Cardiac muscle cell (in vitro differentiated cells and primary cell): Measurements from ENCODE around the gene ADORA2B. TPM values are rescaled to one million over a fixed set of nuclear protein-coding genes. Genes with fewer than 3 reads are reported as not detected.
"Not testable (repeated sequence)": the region's sequence is repeated elsewhere in the genome, so short reads cannot be mapped to it uniquely, and the experiment has no call there.

ENCODE experiments used
- DNase-seq, 2 donors: peaks; one replicate each; pipeline versions ENCODE4 v3.0.0 to v3.0.0-alpha.2; 2010 to 2017; ENCODE audit warnings: low read depth in 1 of 2, low spot score in 1 of 2
- H3K27ac ChIP-seq: fragments of 200-600 bp; sonication (generic); 2 replicates; pipeline ENCODE4 v1.5.1; 2016
- H3K27me3 ChIP-seq: fragments of 200-600 bp; sonication (generic); 2 replicates; pipeline ENCODE4 v1.6.0; 2016; ENCODE audit warnings: control low read depth
- H3K36me3 ChIP-seq: fragments of 200-600 bp; sonication (generic); 2 replicates; pipeline ENCODE4 v1.5.1; 2016; ENCODE audit warnings: control low read depth
- H3K4me1 ChIP-seq: fragments of 200-600 bp; sonication (generic); 2 replicates; pipeline ENCODE4 v1.8.1; 2017; ENCODE audit warnings: low read depth, mild to moderate bottlenecking, mixed run types
- H3K4me3 ChIP-seq: fragments of 200-600 bp; sonication (generic); 2 replicates; pipeline ENCODE4 v1.5.1; 2016; ENCODE audit warnings: mild to moderate bottlenecking
- H3K9me3 ChIP-seq: fragments of 200-600 bp; sonication (generic); 2 replicates; pipeline ENCODE4 v1.5.1; 2017; ENCODE audit warnings: low read depth, mild to moderate bottlenecking, control low read depth
- polyA plus RNA-seq: library from polyadenylated mRNA; unstranded; fragments of >200 nt; fragmentation: Nextera tagmentation; extraction: Ambion mirVana; gene quantifications from 2 replicates; pipeline ENCODE4 v1.2.1, GENCODE V29; 2016
- total RNA-seq: library from RNA; depleted of rRNA; stranded (reverse); fragments of >200 nt; gene quantifications from 2 replicates; pipeline ENCODE4 v1.2.3, GENCODE V29; 2016
- TF ChIP-seq, protein P1 (sequence below): IDR thresholded peaks from 2 replicates; pipeline ENCODE4 v1.5.1; 2012; ENCODE audit warnings: low read depth, mild to moderate bottlenecking, low read length

Gene ADORA2B
- total and polyA plus RNA-seq, 2 experiments from 2014 or later, result 10.5 to 11.6 TPM

DNA sequence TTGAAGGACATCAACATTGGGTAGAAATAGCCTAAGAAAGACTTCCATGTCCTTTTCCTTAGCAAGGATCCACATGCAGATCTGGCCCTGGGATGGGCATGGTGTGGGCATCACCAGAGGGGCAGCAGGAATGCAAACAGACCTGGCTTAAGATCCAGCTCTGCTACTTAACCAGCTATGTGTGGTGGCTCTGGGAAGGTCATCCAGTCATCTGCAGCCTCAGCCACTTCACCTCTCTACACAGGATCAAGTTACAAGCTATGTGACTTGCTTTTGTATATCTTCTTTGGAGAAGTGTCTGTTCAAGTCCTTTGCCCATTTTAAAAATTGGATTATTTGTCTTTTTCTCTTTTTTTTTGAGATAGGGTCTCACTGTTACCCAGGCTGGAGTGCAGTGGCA, 13.5 kb upstream of the ADORA2B start:
- peak overlapping the region; percentile 1 for H3K27ac ChIP-seq
- H3K9me3 ChIP-seq, result no peaks in the 10 kb centered on the region
- peaks cover 8% of the 10 kb centered on the region for H3K4me1 ChIP-seq
- H3K27me3 ChIP-seq, result no peaks in the 10 kb centered on the region
- no peaks in the 10 kb centered on the region for H3K36me3 ChIP-seq
- H3K4me3 ChIP-seq, result no peak overlapping the region
- peak in 1 of 2 donors; percentile 48 for DNase-seq
- TF ChIP-seq, protein P1, sequence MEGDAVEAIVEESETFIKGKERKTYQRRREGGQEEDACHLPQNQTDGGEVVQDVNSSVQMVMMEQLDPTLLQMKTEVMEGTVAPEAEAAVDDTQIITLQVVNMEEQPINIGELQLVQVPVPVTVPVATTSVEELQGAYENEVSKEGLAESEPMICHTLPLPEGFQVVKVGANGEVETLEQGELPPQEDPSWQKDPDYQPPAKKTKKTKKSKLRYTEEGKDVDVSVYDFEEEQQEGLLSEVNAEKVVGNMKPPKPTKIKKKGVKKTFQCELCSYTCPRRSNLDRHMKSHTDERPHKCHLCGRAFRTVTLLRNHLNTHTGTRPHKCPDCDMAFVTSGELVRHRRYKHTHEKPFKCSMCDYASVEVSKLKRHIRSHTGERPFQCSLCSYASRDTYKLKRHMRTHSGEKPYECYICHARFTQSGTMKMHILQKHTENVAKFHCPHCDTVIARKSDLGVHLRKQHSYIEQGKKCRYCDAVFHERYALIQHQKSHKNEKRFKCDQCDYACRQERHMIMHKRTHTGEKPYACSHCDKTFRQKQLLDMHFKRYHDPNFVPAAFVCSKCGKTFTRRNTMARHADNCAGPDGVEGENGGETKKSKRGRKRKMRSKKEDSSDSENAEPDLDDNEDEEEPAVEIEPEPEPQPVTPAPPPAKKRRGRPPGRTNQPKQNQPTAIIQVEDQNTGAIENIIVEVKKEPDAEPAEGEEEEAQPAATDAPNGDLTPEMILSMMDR, result no peak

DNA sequence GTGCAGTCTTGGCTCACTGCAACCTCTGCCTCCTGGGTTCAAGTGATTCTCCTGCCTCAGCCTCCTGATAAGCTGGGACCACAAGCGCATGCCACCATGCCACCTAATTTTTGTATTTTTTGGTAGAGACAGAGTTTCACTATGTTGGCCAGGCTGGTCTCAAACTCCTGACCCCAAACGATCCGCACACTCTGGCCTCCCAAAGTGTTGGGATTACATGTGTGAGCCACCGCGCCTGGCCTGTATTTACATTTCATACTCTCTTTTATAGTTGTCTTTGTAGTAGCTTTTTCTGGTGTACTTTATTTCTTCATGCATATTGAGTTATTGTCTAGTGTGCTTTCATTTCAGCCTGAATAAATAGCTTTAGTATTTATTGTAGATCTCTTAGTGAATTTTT, 10.1 kb upstream of the ADORA2B start:
- Histone ChIP-seq H3K4me1 (peaks cover 8% of the 10 kb centered on the region), H3K4me3 (no peak overlapping the region)

DNA sequence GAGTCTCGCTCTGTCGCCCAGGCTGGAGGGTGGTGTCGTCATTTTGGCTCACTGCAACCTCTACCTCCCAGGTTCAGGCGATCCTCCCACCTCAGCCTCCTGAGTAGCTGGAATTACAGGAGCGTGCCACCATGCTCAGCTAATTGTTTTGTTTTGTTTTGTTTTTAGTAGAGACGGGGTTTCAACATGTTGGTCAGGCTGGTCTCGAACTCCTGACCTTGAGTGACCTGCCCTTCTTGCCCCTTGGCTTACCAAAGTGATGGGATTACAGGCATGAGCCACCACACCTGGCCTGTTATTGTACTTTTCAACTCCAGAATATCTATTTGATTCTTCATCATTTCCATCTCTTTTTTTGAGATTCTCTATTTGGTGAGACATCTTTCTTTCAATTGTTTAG, 9.0 kb upstream of the ADORA2B start:
- H3K4me3 ChIP-seq, result no peak overlapping the region
- H3K9me3 ChIP-seq, result no peaks in the 10 kb centered on the region
- DNase-seq, result no peak
- no peaks in the 10 kb centered on the region for H3K36me3 ChIP-seq
- no peak overlapping the region for H3K27ac ChIP-seq
- TF ChIP-seq, protein P1, result no peak
- H3K27me3 ChIP-seq, result no peaks in the 10 kb centered on the region
- H3K4me1 ChIP-seq, result peaks cover 8% of the 10 kb centered on the region

More for the DNA sequence above, 10.1 kb upstream of the ADORA2B start:
- H3K27ac ChIP-seq, result no peak overlapping the region
- TF ChIP-seq, protein P1, result no peak
- no peak for DNase-seq
- no peaks in the 10 kb centered on the region for H3K27me3 ChIP-seq
- H3K36me3 ChIP-seq, result no peaks in the 10 kb centered on the region
- no peaks in the 10 kb centered on the region for H3K9me3 ChIP-seq

DNA sequence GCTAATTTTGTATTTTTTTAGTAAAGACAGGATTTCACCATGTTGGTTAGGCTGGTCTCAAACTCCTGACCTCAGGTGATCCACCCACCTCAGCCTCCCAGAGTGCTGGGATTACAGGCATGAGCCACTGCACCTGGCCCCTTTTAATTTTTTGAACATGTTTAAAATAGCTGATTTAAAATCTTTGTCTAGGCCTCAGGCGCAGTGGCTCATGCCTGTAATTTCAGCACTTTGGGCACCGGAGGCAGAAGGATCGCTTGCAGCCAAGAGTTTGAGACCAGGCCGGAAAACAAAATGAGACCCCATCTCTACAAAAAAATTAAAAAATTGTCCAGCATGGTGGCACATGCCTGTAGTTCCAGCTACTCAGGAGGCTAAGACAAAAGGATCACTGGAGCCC, 8.4 kb upstream of the ADORA2B start:
- H3K4me3 ChIP-seq, H3K27me3 ChIP-seq, H3K9me3 ChIP-seq, H3K4me1 ChIP-seq, H3K36me3 ChIP-seq, H3K27ac ChIP-seq, DNase-seq: not testable (repeated sequence)

DNA sequence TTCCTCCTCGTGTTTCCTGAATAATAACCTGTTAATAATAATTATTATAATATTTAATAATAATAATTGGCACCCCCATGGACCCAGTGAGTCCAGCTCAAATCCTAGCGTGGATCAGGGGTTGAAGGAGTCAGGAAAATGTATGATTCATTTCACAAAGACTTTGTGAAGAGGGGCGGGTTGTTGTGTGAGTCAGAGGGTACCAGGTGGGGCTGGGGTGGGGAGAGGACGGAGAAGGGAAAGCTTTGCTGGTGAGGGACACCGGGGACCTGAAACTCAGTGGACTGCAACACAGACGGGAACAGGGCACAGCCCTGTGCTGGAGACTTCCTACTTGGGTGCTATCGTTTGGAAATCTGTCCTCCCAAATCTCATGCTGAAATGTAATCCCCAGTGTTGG, 3.1 kb upstream of the ADORA2B start:
- Histone ChIP-seq H3K9me3 (no peaks in the 10 kb centered on the region), H3K36me3 (no peaks in the 10 kb centered on the region), H3K4me3 (no peak overlapping the region), H3K27me3 (peaks cover 32% of the 10 kb centered on the region), H3K4me1 (peaks cover 3% of the 10 kb centered on the region), H3K27ac (no peak overlapping the region)
- no peak for DNase-seq
- TF ChIP-seq, protein P1, result no peak

DNA sequence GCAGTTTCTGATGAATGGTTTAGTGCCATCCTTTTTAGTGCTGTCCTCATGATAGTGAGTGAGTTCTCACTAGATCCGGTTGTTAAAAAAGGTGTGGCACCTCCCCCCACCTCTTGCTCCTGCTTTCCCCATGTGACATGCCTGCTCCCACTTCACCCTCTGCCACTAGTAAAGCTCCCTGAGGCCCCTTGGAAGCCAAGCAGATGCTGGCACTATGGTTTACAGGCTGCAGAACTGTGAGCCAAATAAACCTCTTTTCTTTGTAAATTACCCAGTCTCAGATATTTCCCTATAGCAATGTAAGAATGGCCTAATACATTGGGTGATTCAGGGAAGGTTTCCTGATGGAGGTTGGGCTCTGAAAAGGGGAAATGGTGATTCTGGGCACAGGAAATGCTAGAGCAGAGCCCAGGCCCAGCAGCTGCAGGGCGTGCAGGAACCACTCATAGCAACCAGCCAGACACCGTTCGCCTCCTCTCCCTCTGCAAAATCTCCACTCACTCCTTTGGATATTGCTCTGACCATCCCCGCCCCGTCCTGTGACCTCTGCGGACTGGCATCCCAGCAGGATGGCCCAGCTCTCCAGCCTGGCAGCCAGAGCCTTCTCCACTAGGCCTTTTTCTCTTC, 2.6 kb upstream of the ADORA2B start:
- peaks cover 32% of the 10 kb centered on the region for H3K27me3 ChIP-seq
- no peak overlapping the region for H3K27ac ChIP-seq
- H3K9me3 ChIP-seq, result no peaks in the 10 kb centered on the region
- no peak overlapping the region for H3K4me3 ChIP-seq
- DNase-seq, result no peak
- H3K4me1 ChIP-seq, result peaks cover 3% of the 10 kb centered on the region
- H3K36me3 ChIP-seq, result no peaks in the 10 kb centered on the region
- TF ChIP-seq, protein P1, result no peak
